Activated CD8-positive, alpha-beta T cell treated with anti-CD3 and anti-CD28 coated beads for 36 hours (primary cell): ENCODE measurements around the gene FADS6. TPM values are rescaled to one million over a fixed set of nuclear protein-coding genes. Genes with fewer than 3 reads are reported as not detected.
A peak's percentile ranks its signal among the peaks of the same experiment; 100 is the strongest.

ENCODE experiments used
- ATAC-seq: fragments of 200-7000 bp; cut with Tn5 transposase; one replicate; pipeline ENCODE4 v1.10.0; 2021; ENCODE audit warnings: mild to moderate bottlenecking, moderate library complexity
- CTCF ChIA-PET: fragments of 350-600 bp; sonication (Branson Sonifier 250); formaldehyde crosslinking; loops from one replicate; lab custom pipeline; 2021; ENCODE audit warnings: antibody characterized with exemption; lab: Charles Lee
- POLR2A ChIA-PET: fragments of 350-600 bp; sonication (Branson Sonifier 250); formaldehyde crosslinking; loops from one replicate; lab custom pipeline; 2021; ENCODE audit warnings: antibody characterized with exemption; lab: Charles Lee
- DNase-seq: peaks from one replicate; pipeline ENCODE4 v3.0.0-alpha.2; 2020
- H3K27ac Mint-ChIP-seq: one replicate; pipeline ENCODE4 v1.8.0; 2021; ENCODE audit warnings: mild to moderate bottlenecking, mixed read lengths
- H3K27me3 Mint-ChIP-seq: one replicate; pipeline ENCODE4 v1.8.0; 2021; ENCODE audit warnings: mixed read lengths
- H3K36me3 Mint-ChIP-seq: one replicate; pipeline ENCODE4 v1.8.0; 2021; ENCODE audit warnings: low read depth, mixed read lengths
- H3K4me1 Mint-ChIP-seq: one replicate; pipeline ENCODE4 v1.8.0; 2021; ENCODE audit warnings: low read depth, mixed read lengths
- H3K4me3 Mint-ChIP-seq: one replicate; pipeline ENCODE4 v1.8.0; 2021; ENCODE audit warnings: mild to moderate bottlenecking, moderate library complexity, mixed read lengths
- H3K9me3 Mint-ChIP-seq: one replicate; pipeline ENCODE4 v1.8.0; 2021; ENCODE audit warnings: mixed read lengths
- CTCF ChIP-seq: fragments of 200-600 bp; IDR thresholded peaks from one replicate; pipeline ENCODE4 v1.8.0; 2022; ENCODE audit warnings: antibody characterized with exemption, mild to moderate bottlenecking
- intact Hi-C: fragments of 100-400 bp; cut with micrococcal nuclease; formaldehyde crosslinking; loops from one replicate; pipeline ENCODE4 v1.10.0; 2022
- total RNA-seq, 2 experiments: library from RNA; stranded (reverse); gene quantifications; one replicate each; pipeline ENCODE4 v1.2.3, GENCODE V29; 2021

FADS6 gene
- total RNA-seq, 2 experiments from 2014 or later: not detected

GRCh38 chr17:74856112-74856511 is 37.3 kb downstream of the FADS6 start:
- intact Hi-C loops: no loop called here
- POLR2A ChIA-PET: no interaction called here
- CTCF ChIA-PET: interaction anchor here (1.0 to 14.6 kb wide), 4 partner anchors 9 to 199 kb away, joined by 4 to 247 read pairs (median 6); no protein-coding TSS in a partner anchor
- DNase-seq (no peak), ATAC-seq (no peak)
- TF ChIP-seq CTCF: no peak
- Mint-ChIP-seq H3K27me3 (peaks cover 67% of the 10 kb centered on the region), H3K4me1 (peaks cover 10% of the 10 kb centered on the region), H3K27ac (no peak overlapping the region), H3K36me3 (no peaks in the 10 kb centered on the region), H3K4me3 (no peak overlapping the region), H3K9me3 (no peaks in the 10 kb centered on the region)

- intact Hi-C loops: no loop called here
- POLR2A ChIA-PET: no interaction called here
- no peak for ATAC-seq
These were observed 38.1 kb downstream of the FADS6 start for GRCh38 chr17:74855323-74855722.

GRCh38 chr17:74854792-74855191 is 38.6 kb downstream of the FADS6 start:
- ATAC-seq: no peak

More at GRCh38 chr17:74855323-74855722, 38.1 kb downstream of the FADS6 start:
- no peak for DNase-seq
- no peak overlapping the region for H3K4me3 Mint-ChIP-seq
- no peak overlapping the region for H3K27ac Mint-ChIP-seq
- H3K36me3 Mint-ChIP-seq: no peaks in the 10 kb centered on the region
- H3K9me3 Mint-ChIP-seq: no peaks in the 10 kb centered on the region
- TF ChIP-seq CTCF: no peak
- H3K4me1 Mint-ChIP-seq: peaks cover 5% of the 10 kb centered on the region
- CTCF ChIA-PET: interaction anchor here (1.6 to 14.6 kb wide), 2 partner anchors 9 to 62 kb away, joined by 5 to 247 read pairs; no protein-coding TSS in a partner anchor
- peaks cover 66% of the 10 kb centered on the region for H3K27me3 Mint-ChIP-seq

DNA sequence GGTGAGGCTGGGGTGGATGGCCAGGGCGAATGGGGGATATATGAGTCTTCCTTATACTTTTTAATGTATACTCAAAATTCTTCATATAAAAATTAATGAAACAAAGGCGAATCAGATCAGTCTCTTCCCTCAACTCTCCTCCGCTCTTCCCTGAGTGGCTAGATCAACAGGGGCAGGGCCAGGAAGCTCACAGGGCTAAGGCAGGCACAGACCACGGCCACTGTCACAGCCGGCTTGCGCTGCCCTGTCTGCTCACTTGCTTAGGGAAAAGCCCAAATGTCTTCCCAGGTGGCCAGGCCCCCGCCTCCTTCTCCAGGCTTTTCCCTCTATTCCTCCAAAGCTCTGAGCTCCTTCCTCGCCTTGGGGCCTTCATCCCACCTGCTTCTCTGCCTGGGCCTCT is 39.8 kb downstream of the FADS6 start:
- H3K27me3 Mint-ChIP-seq: peaks cover 55% of the 10 kb centered on the region
- no peaks in the 10 kb centered on the region for H3K9me3 Mint-ChIP-seq
- DNase-seq (no peak), ATAC-seq (no peak)
- intact Hi-C loops: no loop called here
- POLR2A ChIA-PET: no interaction called here
- H3K4me3 Mint-ChIP-seq: no peak overlapping the region
- TF ChIP-seq CTCF: no peak
- no peaks in the 10 kb centered on the region for H3K36me3 Mint-ChIP-seq
- H3K27ac Mint-ChIP-seq: no peak overlapping the region
- CTCF ChIA-PET: interaction anchor here (2.8 to 14.6 kb wide), 3 partner anchors 9 to 60 kb away, joined by 14 to 247 read pairs (median 15); no protein-coding TSS in a partner anchor
- H3K4me1 Mint-ChIP-seq: peaks cover 2% of the 10 kb centered on the region

More at GRCh38 chr17:74854792-74855191, 38.6 kb downstream of the FADS6 start:
- intact Hi-C loops: no loop called here
- TF ChIP-seq CTCF: no peak
- Mint-ChIP-seq H3K27me3 (peaks cover 62% of the 10 kb centered on the region), H3K36me3 (no peaks in the 10 kb centered on the region), H3K9me3 (no peaks in the 10 kb centered on the region), H3K27ac (no peak overlapping the region), H3K4me3 (no peak overlapping the region), H3K4me1 (peaks cover 2% of the 10 kb centered on the region)
- POLR2A ChIA-PET: no interaction called here
- DNase-seq: no peak
- CTCF ChIA-PET: interaction anchor here (1.6 to 14.6 kb wide), 4 partner anchors 8 to 61 kb away, joined by 5 to 247 read pairs (median 14); no protein-coding TSS in a partner anchor

DNA sequence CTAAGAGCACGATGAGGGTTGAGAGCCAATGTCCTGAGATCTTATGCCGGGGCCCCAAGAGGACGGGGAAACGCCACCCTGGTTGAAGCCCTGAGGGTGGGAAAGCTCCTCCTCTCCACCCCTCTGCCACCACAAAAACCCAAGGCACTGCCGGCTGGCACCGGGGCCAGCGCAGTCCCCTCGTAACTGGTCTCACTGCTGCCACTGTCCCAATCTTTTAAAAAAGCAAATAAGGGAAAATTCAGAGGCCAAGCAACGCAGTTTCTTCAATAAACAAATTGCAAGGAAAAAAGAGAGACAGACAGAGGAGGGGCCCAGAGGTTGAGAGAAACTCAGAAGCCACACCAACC is 40.4 kb downstream of the FADS6 start:
- CTCF ChIA-PET: interaction anchor here (0.5 to 3.2 kb wide), 8 partner anchors 8 to 115 kb away, joined by 3 to 15 read pairs (median 4); no protein-coding TSS in a partner anchor

More for the DNA sequence above, 40.4 kb downstream of the FADS6 start:
- peaks cover 53% of the 10 kb centered on the region for H3K27me3 Mint-ChIP-seq
- no peaks in the 10 kb centered on the region for H3K9me3 Mint-ChIP-seq
- H3K27ac Mint-ChIP-seq: no peak overlapping the region
- no peaks in the 10 kb centered on the region for H3K36me3 Mint-ChIP-seq
- peak overlapping the region; percentile 57 for H3K4me3 Mint-ChIP-seq
- ATAC-seq (no peak), DNase-seq (no peak)
- POLR2A ChIA-PET: interaction anchor here (1.4 kb wide), 1 partner anchor 13 kb away, joined by 3 read pairs; no protein-coding TSS in a partner anchor
- no peak for TF ChIP-seq CTCF
- intact Hi-C loops: no loop called here
- peaks cover 2% of the 10 kb centered on the region for H3K4me1 Mint-ChIP-seq
